ENCODE results near the gene CFAP119. TPM values are rescaled to one million over a fixed set of nuclear protein-coding genes. Genes with fewer than 3 reads are reported as not detected.

CFAP119 gene
- total and polyA plus RNA-seq, 2 of the 8 experiments (the other 6 are each of a cell fraction or from before 2014, with no cell fraction given), result 5.6 to 6.0 TPM

DNA sequence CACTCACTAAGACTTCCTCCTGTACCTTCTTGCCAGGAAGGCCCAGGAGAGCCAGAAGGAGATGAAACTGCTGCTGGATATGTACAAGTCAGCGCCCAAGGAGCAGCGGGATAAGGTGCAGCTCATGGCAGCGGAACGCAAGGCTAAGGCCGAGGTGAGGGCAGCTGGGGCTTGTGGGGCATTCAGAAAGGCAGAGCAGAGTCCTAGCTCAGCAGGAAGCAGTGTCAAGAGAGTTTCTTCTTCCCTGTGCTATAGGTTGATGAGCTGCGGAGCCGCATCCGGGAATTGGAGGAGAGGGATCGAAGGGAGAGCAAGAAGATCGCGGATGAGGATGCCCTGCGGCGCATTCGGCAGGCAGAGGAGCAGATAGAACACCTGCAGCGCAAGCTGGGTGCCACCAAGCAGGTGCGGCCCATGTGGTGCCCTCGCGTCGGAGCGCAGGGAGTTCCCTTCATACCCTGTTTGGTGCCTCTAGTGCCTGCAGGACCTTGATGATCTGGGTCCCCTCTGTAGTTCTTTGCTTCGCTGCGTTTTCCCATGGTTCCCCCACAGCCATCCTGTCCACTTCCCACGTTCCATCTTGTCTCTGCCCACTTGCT lies 6.8 kb upstream of the CFAP119 start:
- 95% methylated on average over 23 of the region's 23 CpGs; no CpG with 5 or more reads in 1 of the 2 experiments for WGBS, 2 experiments (ENCODE audit: extremely low coverage in 1 of 2, insufficient coverage in 1 of 2, insufficient read length in 1 of 2, insufficient replicate concordance in 2 of 2, low coverage in 1 of 2, low lambda C conversion rate in 2 of 2, missing lambda C conversion rate in 1 of 2)
- H3K36me3 ChIP-seq (ENCODE audit: control insufficient read depth in 2 of 4, insufficient read depth in 4 of 4, low read length in 3 of 4), result peaks cover 55 to 94% (median 85%) of the 10 kb centered on the region in 4 experiments
- FAIRE-seq, result no peak

More for the DNA sequence above, 6.8 kb upstream of the CFAP119 start:
- Histone ChIP-seq H2BK12ac (ENCODE audit: low read depth, low read length) (no peak overlapping the region), H2BK5ac (ENCODE audit: low read depth, low read length) (no peak overlapping the region; the same call in 1 of the 2 replicates), H3K56ac (replicated peaks; ENCODE audit: insufficient read length, low read depth, low read length) (no peak overlapping the region), H3K9me3 (ENCODE audit: insufficient read depth in 2 of 2, low read depth in 1 of 2, low read length in 1 of 2) (no peaks in the 10 kb centered on the region), H3K27me3 (replicated peaks in 1 of 4; ENCODE audit: control insufficient read depth in 3 of 4, extremely low read depth in 1 of 4, insufficient read depth in 3 of 4, low read length in 3 of 4) (no peaks in the 10 kb centered on the region), H4K91ac (replicated peaks; ENCODE audit: insufficient read length, low read length) (no peak overlapping the region), H4K5ac (ENCODE audit: insufficient read length, low read depth, low read length) (no peak overlapping the region), H3K4me2 (ENCODE audit: insufficient read depth in 1 of 2, low read depth in 2 of 2, low read length in 2 of 2) (no peak overlapping the region), H4K8ac (ENCODE audit: extremely low read depth, insufficient read depth, low read length) (no peak overlapping the region; the same call in 1 of the 2 replicates), H4K20me1 (replicated peaks in 1 of 2; ENCODE audit: control insufficient read depth in 1 of 2, insufficient read depth in 2 of 2, low read length in 2 of 2) (peaks cover 11 to 26% of the 10 kb centered on the region in 2 experiments), H3K14ac (ENCODE audit: insufficient read length) (no peak overlapping the region), H2BK20ac (ENCODE audit: low read length) (no peak overlapping the region), H3K23ac (ENCODE audit: insufficient read length) (no peak overlapping the region), H2BK120ac (replicated peaks; ENCODE audit: low read depth, low read length) (no peak overlapping the region), H3K79me2 (ENCODE audit: control insufficient read depth in 1 of 2, insufficient read depth in 2 of 2, low read length in 2 of 2) (peaks cover 0 to 6% of the 10 kb centered on the region in 2 experiments; a peak in 2 of 4 replicates), H3K9ac (replicated peaks in 1 of 4; ENCODE audit: extremely low read depth in 1 of 4, low read depth in 3 of 4, low read length in 3 of 4) (no peak overlapping the region), H3K23me2 (ENCODE audit: low read depth, low read length) (no peaks in the 10 kb centered on the region), H3K4me1 (replicated peaks in 1 of 4; ENCODE audit: control insufficient read depth in 3 of 4, insufficient read depth in 4 of 4, low read length in 3 of 4) (no peaks in the 10 kb centered on the region), H3K79me1 (ENCODE audit: low read depth, low read length) (no peaks in the 10 kb centered on the region; the same call in 1 of the 2 replicates), H3K27ac (ENCODE audit: low read depth, low read length) (no peak overlapping the region), H2AFZ (ENCODE audit: low read length) (no peak overlapping the region), H3K18ac (ENCODE audit: extremely low read depth, low read length) (no peak overlapping the region), H3K4me3 (ENCODE audit: extremely low read depth in 1 of 4, insufficient read depth in 2 of 4, low read depth in 3 of 4, low read length in 4 of 4) (no peak overlapping the region), H2BK15ac (ENCODE audit: low read length) (no peak overlapping the region), H2AK5ac (ENCODE audit: low read depth, low read length) (no peak overlapping the region), H3K4ac (replicated peaks; ENCODE audit: insufficient read length, low read depth, low read length) (no peak overlapping the region)
- CTCF ChIA-PET (ENCODE audit: partially characterized antibody), result interaction anchor here (0.6 kb wide), 1 partner anchor 138 kb away, joined by 3 read pairs; no protein-coding TSS in a partner anchor
- POLR2A ChIA-PET (ENCODE audit: partially characterized antibody), result interaction anchor here (0.8 to 6.6 kb wide), 13 partner anchors 9 to 57 kb away, joined by 3 to 42 read pairs (median 4); partner anchors contain the start of genes CFAP119 and PHKG2
- no peak for DNase-seq (ENCODE audit: low read depth in 1 of 2, low spot score in 2 of 2)
- TF ChIP-seq BCL11A (IDR thresholded peaks at IDR 0.05; ENCODE audit: low read depth in 2 of 2, low read length in 2 of 2) (no peak), EP300 (IDR thresholded peaks at IDR 0.05; ENCODE audit: borderline replicate concordance in 1 of 2, low read depth in 2 of 2, low read length in 2 of 2) (no peak), YY1 (IDR thresholded peaks at IDR 0.05; ENCODE audit: low read depth, low read length) (no peak), POLR2A (IDR thresholded peaks at IDR 0.05; ENCODE audit: control extremely low read depth in 1 of 2, low read depth in 2 of 2, low read length in 2 of 2) (no peak), ZNF274 (IDR thresholded peaks at IDR 0.05; ENCODE audit: borderline replicate concordance, extremely low read depth, low read length) (no peak), BRCA1 (IDR thresholded peaks at IDR 0.05; ENCODE audit: low read depth, low read length) (no peak), RAD21 (IDR thresholded peaks at IDR 0.05 in 1 of 2, conservative IDR thresholded peaks at IDR 0.05 in 1 of 2; ENCODE audit: low read depth in 2 of 2, low read length in 2 of 2) (no peak), JUN (IDR thresholded peaks at IDR 0.05; ENCODE audit: low read depth, low read length) (no peak), KDM4A (IDR thresholded peaks at IDR 0.05; ENCODE audit: low read depth, low read length, severe bottlenecking) (no peak), RXRA (IDR thresholded peaks at IDR 0.05; ENCODE audit: insufficient read depth, low read depth, low read length) (no peak)

Measured in H1 (cell line).